Neural cell (in vitro differentiated cells): ENCODE results near the gene ALOX5AP.

Source experiments
- CTCF ChIP-seq: fragments of 450-650 bp; IDR thresholded peaks from 2 replicates; pipeline ENCODE4 v1.5.1; 2014; ENCODE audit warnings: antibody characterized with exemption, mild to moderate bottlenecking, moderate library complexity; ENCODE audit not compliant: poor library complexity, severe bottlenecking
- EP300 ChIP-seq: fragments of 450-650 bp; conservative IDR thresholded peaks from 2 replicates; pipeline ENCODE4 v1.6.1; 2014; ENCODE audit warnings: antibody characterized with exemption, mild to moderate bottlenecking, moderate library complexity; ENCODE audit not compliant: poor library complexity, severe bottlenecking
- EZH2 ChIP-seq: fragments of 200-600, 300-800 bp; shearing (Covaris generic), sonication (generic); IDR thresholded peaks from 2 replicates; pipeline ENCODE4 v1.6.1; 2014; ENCODE audit warnings: antibody characterized with exemption, low read length, borderline replicate concordance, mild to moderate bottlenecking; ENCODE audit not compliant: insufficient read depth, poor library complexity, severe bottlenecking
- MXI1 ChIP-seq: fragments of 450-650 bp; conservative IDR thresholded peaks from 2 replicates; pipeline ENCODE4 v1.6.1; 2014; ENCODE audit warnings: antibody characterized with exemption, mild to moderate bottlenecking; ENCODE audit not compliant: poor library complexity, severe bottlenecking
- POLR2AphosphoS5 ChIP-seq: IDR thresholded peaks from 2 replicates; pipeline ENCODE4 v1.6.1; 2012
- RAD21 ChIP-seq: fragments of 450-650 bp; conservative IDR thresholded peaks from 2 replicates; pipeline ENCODE4 v1.6.1; 2014; ENCODE audit warnings: antibody characterized with exemption, mild to moderate bottlenecking, moderate library complexity
- REST ChIP-seq: IDR thresholded peaks from 2 replicates; pipeline ENCODE4 v1.6.1; 2012; ENCODE audit warnings: borderline replicate concordance
- SMC3 ChIP-seq: fragments of 450-650 bp; conservative IDR thresholded peaks from 2 replicates; pipeline ENCODE4 v1.6.1; 2014; ENCODE audit warnings: antibody characterized with exemption, mild to moderate bottlenecking, moderate library complexity; ENCODE audit not compliant: poor library complexity
- TAF1 ChIP-seq: IDR thresholded peaks from 2 replicates; pipeline ENCODE4 v1.6.1; 2012; ENCODE audit warnings: low read depth

GRCh38 chr13:30734439-30734838 is 904 bp upstream of the ALOX5AP start:
- no peak for TF ChIP-seq EZH2
- no peak for TF ChIP-seq POLR2AphosphoS5
- TF ChIP-seq CTCF: no peak
- no peak for TF ChIP-seq MXI1
- no peak for TF ChIP-seq SMC3
- no peak for TF ChIP-seq RAD21
- no peak for TF ChIP-seq REST
- no peak for TF ChIP-seq EP300
- no peak for TF ChIP-seq TAF1
